Astrocyte of the cerebellum (primary cell): Measurements from ENCODE around the gene CAD.

Experiments
- DNase-seq: peaks from one replicate; pipeline ENCODE4 v3.0.0-alpha.2; 2011; ENCODE audit warnings: low read depth
- H3K4me3 ChIP-seq: 2 replicates; pipeline ENCODE4 v1.5.1; 2011; ENCODE audit warnings: mild to moderate bottlenecking, low read depth, low read length, moderate library complexity
- CTCF ChIP-seq: IDR thresholded peaks from 2 replicates; pipeline ENCODE4 v1.5.1; 2012; ENCODE audit warnings: low read length, low read depth, moderate library complexity, mild to moderate bottlenecking; ENCODE audit errors: missing control alignments
- in situ Hi-C: cut with HindIII; loops from 2 replicates; pipeline ENCODE4 v1.10.0; 2017; ENCODE audit warnings: low sequenced_read_pairs

The CAD gene

DNA sequence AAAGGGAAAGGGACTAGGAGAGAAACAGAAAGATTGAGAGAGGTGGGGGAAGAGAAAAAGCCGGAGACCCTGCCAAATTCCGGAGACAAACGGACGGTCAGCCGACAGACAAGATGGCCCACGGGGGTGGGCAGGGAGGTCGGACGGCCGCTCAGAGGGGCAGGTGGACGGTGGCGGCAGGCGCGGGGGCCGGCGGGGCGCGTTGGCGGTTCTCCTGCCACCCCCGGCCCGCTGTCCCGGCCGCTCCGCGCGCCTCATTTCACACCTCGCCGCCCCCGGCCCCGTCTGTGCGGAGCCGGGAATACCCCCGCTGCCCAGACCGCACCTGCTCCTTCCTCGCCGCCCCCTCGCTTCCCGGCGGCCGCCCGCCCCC, 44.7 kb downstream of the CAD start:
- no peak overlapping the region for H3K4me3 ChIP-seq
- in situ Hi-C loops = no loop called here
- TF ChIP-seq CTCF = no peak
- DNase-seq = no peak

DNA sequence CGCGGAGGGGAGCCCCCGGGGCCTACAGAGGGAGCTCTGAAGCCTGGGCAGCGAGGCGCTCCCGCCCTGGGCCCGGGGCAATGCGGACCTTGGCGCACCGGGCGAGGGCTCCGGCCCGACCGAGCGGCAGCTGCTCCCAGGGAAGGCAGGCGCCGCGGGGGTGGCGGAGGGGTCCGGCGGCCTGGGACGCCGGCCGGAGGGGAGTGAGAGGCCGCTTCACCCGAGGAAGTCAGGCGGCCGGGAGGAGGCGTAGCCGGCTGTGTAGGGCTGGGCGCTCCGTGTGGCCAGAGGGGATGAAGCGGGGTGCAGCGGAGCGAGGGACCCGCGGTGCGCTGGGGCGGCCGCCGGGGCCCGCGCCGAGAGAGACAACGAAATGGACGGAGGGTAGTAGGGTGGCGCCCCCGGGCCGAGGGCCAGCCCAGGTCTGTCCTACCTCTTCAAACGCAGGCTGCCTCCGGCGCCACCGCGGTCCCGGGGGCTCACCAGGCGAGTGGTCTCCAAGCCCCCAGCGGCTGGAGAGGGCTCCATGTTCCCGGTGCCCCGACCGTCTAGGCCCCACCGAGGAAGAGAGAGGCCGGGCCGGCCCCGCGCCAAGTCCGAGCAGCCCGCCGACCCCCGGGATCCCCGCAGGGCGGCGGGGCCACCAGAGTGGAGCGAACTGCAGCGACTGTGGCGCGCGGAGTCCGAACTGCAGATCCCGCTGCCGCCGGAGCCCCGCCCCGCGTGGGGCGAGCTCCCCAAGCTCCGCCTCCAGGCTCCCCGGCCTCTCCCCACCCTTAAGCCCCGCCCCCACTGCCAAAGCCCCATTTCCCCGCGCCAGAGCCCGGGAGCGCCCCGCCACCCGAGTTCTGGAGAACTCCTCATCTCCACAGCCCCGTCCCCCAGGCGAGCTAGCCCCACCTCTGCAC, 45.5 kb downstream of the CAD start, which contains the start of gene SLC30A3:
Gene SLC30A3 (minus strand): TSS at position 669 of the 908 bp plus-strand sequence. CDS start 141 bp downstream, at position 528.
- peak within 1 kb of the TSS; percentile 30 for H3K4me3 ChIP-seq
- in situ Hi-C loops = no loop called here
- DNase-seq = no peak
- no peak for TF ChIP-seq CTCF

- DNase-seq = no peak
- no peak for TF ChIP-seq CTCF
- in situ Hi-C loops = no loop called here
- peak overlapping the region; percentile 30 for H3K4me3 ChIP-seq
These were observed 46.4 kb downstream of the CAD start for GRCh38 chr2:27263287-27264252.

- H3K4me3 ChIP-seq = no peak overlapping the region
- in situ Hi-C loops = no loop called here
- TF ChIP-seq CTCF = no peak
- no peak for DNase-seq
These were observed 47.1 kb downstream of the CAD start for GRCh38 chr2:27264253-27264752.

- no peak for DNase-seq
- peak; percentile 57 for TF ChIP-seq CTCF
- in situ Hi-C loops = loop anchor here (5.0 kb wide), 1 partner anchor 143 kb away; the partner anchor contains the start of gene ABHD1
- peak overlapping the region; percentile 12 for H3K4me3 ChIP-seq
These were observed 47.8 kb downstream of the CAD start for GRCh38 chr2:27264753-27265535.
